HepG2 (cell line): ENCODE measurements around the gene USP2. TPM values are rescaled to one million over a fixed set of nuclear protein-coding genes. Genes with fewer than 3 reads are reported as not detected.
A peak's percentile ranks its signal among the peaks of the same experiment; 100 is the strongest.

Experiments used
- BRCA1 ChIP-seq: sonication (generic); formaldehyde crosslinking; IDR thresholded peaks from 2 replicates; pipeline ENCODE4 v1.4.0; 2020; ENCODE audit warnings: missing genetic modification reagents
- KLF13 ChIP-seq: sonication (generic); formaldehyde crosslinking; IDR thresholded peaks from 2 replicates; pipeline ENCODE4 v1.4.0; 2020; ENCODE audit warnings: mild to moderate bottlenecking, missing genetic modification reagents
- MAFG ChIP-seq: sonication (generic); formaldehyde crosslinking; IDR thresholded peaks from 2 replicates; pipeline ENCODE4 v1.5.1; 2020; ENCODE audit warnings: mild to moderate bottlenecking, missing genetic modification reagents
- NCOA5 ChIP-seq: sonication (generic); formaldehyde crosslinking; IDR thresholded peaks from 2 replicates; pipeline ENCODE4 v1.4.0; 2020; ENCODE audit warnings: missing genetic modification reagents
- NR0B2 ChIP-seq: sonication (generic); formaldehyde crosslinking; IDR thresholded peaks from 2 replicates; pipeline ENCODE4 v1.4.0; 2020; ENCODE audit warnings: mild to moderate bottlenecking, missing genetic modification reagents
- RNF2 ChIP-seq: fragments of 450-650 bp; conservative IDR thresholded peaks from 2 replicates; pipeline ENCODE4 v1.6.1; 2016; ENCODE audit warnings: low read depth
- SIX4 ChIP-seq: sonication (generic); formaldehyde crosslinking; IDR thresholded peaks from 2 replicates; pipeline ENCODE4 v1.4.0; 2020; ENCODE audit warnings: missing genetic modification reagents
- SP140L ChIP-seq: sonication (generic); formaldehyde crosslinking; IDR thresholded peaks from 2 replicates; pipeline ENCODE4 v1.4.0; 2020; ENCODE audit warnings: missing genetic modification reagents, borderline replicate concordance
- TGIF2 ChIP-seq: IDR thresholded peaks from 2 replicates; pipeline ENCODE4 v1.6.1; 2016; ENCODE audit warnings: control low read depth, missing compliant biosample characterization
- ZHX1 ChIP-seq: sonication (generic); formaldehyde crosslinking; IDR thresholded peaks from 2 replicates; pipeline ENCODE4 v1.8.1; 2022; ENCODE audit warnings: low read depth, mild to moderate bottlenecking, missing genetic modification reagents
- ZNF12 ChIP-seq: sonication (generic); formaldehyde crosslinking; IDR thresholded peaks from 2 replicates; pipeline ENCODE4 v1.5.0; 2020; ENCODE audit warnings: missing genetic modification reagents
- ZNF234 ChIP-seq: sonication (generic); formaldehyde crosslinking; conservative IDR thresholded peaks from 2 replicates; pipeline ENCODE4 v1.5.1; 2020; ENCODE audit warnings: mild to moderate bottlenecking, missing genetic modification reagents
- ZNF317 ChIP-seq: sonication (generic); formaldehyde crosslinking; IDR thresholded peaks from 2 replicates; pipeline ENCODE4 v1.5.0; 2020; ENCODE audit warnings: mild to moderate bottlenecking, missing genetic modification reagents
- ZNF337 ChIP-seq: sonication (generic); formaldehyde crosslinking; IDR thresholded peaks from 2 replicates; pipeline ENCODE4 v1.5.1; 2020; ENCODE audit warnings: missing genetic modification reagents, low read depth, mild to moderate bottlenecking, borderline replicate concordance
- ZNF687 ChIP-seq: sonication (generic); formaldehyde crosslinking; IDR thresholded peaks from 2 replicates; pipeline ENCODE4 v1.5.1; 2020; ENCODE audit warnings: mild to moderate bottlenecking, missing genetic modification reagents, moderate library complexity
- ZNF776 ChIP-seq: sonication (generic); formaldehyde crosslinking; IDR thresholded peaks from 2 replicates; pipeline ENCODE4 v1.4.0; 2020; ENCODE audit warnings: mild to moderate bottlenecking, missing genetic modification reagents
- ZNF792 ChIP-seq: IDR thresholded peaks from 2 replicates; pipeline ENCODE4 v1.6.1; 2016
- ZNF800 ChIP-seq: sonication (generic); formaldehyde crosslinking; IDR thresholded peaks from 2 replicates; pipeline ENCODE4 v1.4.0; 2020; ENCODE audit warnings: missing genetic modification reagents
- ZSCAN30 ChIP-seq: sonication (generic); formaldehyde crosslinking; IDR thresholded peaks from 2 replicates; pipeline ENCODE4 v1.5.0; 2020; ENCODE audit warnings: mild to moderate bottlenecking, missing genetic modification reagents
- polyA plus RNA-seq, 8 experiments: library from polyadenylated mRNA; depleted of rRNA in 3 of 8; stranded (reverse) in 7 of 8; unstranded in 1 of 8; fragments of >200 nt; fragmentation: Illumina TruSeq in 4 of 8; extraction: Trizol in 4 of 8; gene quantifications; 2 replicates each; pipeline versions ENCODE4 v1.2.1 to v1.2.3, GENCODE V29; 2011 to 2016; ENCODE audit warnings: low read depth in 4 of 8, missing spikeins in 1 of 8, mixed read lengths in 1 of 8; ENCODE audit not compliant: insufficient read depth in 1 of 8
- total RNA-seq, 5 experiments: library from RNA; depleted of rRNA; stranded (reverse); fragments of >200 nt; fragmentation: Illumina TruSeq; extraction: Trizol; gene quantifications; 2 replicates each; pipeline ENCODE4 v1.2.3, GENCODE V29; 2016; ENCODE audit warnings: low read depth in 1 of 5

The USP2 gene
- total and polyA plus RNA-seq, 2 of the 13 experiments (the other 11 are each of a cell fraction or from before 2014, with no cell fraction given) = 2.5 to 6.0 TPM

GRCh38 chr11:119316729-119317591 is 64.5 kb downstream of the USP2 start, which contains the start of gene MCAM (continued):
- TF ChIP-seq ZNF687 (CRISPR knock-in tag) (peak; percentile 72), BRCA1 (CRISPR knock-in tag) (no peak), SP140L (CRISPR knock-in tag) (no peak), MAFG (CRISPR knock-in tag) (no peak), ZNF776 (CRISPR knock-in tag) (0 out of 2 replicates have a peak, but pooled peaks have one; percentile 43), NR0B2 (CRISPR knock-in tag) (no peak), ZNF792 (CRISPR knock-in tag) (no peak), KLF13 (CRISPR knock-in tag) (no peak), ZNF12 (CRISPR knock-in tag) (no peak), NCOA5 (CRISPR knock-in tag) (no peak), ZNF317 (CRISPR knock-in tag) (no peak), ZNF234 (CRISPR knock-in tag) (no peak), ZNF337 (no peak), ZSCAN30 (no peak), RNF2 (no peak), TGIF2 (CRISPR knock-in tag) (no peak), SIX4 (no peak), ZNF800 (peak; percentile 74; the same call in 1 of the 2 replicates), ZHX1 (CRISPR knock-in tag) (no peak)
